Inferior parietal cortex (tissue), 1 donor: Measurements from ENCODE around the gene FARSB.

Source experiments
- DNase-seq: peaks from one replicate; pipeline ENCODE4 v3.0.0-alpha.2; 2016; ENCODE audit errors: extremely low spot score

FARSB gene

DNA sequence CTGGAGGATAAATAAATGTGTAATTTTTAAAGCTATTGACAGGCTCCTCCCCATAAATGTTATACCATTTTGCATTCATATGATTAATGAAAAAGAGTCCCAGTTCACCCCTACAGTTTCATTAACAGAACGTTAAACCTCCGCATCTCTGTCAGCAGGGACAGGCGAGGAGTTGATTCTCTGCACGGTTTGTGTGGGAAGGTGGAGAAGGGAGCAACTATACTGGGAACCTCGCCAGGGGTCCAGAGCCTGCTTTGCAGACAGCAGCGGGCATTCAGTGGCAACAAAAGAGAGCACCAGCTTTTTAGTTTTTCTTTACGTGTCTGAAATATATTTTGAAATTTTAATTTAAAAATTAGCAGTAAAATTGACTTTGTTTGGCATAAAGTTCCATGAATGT, 101.4 kb downstream of the FARSB start:
- no peak for DNase-seq

DNA sequence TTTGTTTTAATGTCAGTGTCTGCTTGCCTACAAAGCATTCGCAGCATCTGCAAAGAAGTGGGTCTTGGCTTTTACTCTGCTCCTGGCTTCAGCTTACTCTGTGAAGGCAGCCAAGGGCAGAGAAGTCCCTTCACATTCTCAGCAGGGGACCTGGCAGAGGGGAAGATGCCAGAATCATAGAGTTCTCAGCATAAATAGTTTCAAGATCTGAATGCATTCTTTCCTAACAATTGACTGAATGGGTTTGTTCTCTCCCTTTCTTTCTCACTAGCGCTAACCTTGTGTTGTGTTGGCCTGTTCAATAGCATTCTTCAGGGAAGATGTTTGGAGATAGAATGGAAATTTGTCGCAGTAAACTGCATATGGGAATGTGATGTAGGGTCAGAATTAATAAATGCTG, 106.9 kb downstream of the FARSB start:
- no peak for DNase-seq

DNA sequence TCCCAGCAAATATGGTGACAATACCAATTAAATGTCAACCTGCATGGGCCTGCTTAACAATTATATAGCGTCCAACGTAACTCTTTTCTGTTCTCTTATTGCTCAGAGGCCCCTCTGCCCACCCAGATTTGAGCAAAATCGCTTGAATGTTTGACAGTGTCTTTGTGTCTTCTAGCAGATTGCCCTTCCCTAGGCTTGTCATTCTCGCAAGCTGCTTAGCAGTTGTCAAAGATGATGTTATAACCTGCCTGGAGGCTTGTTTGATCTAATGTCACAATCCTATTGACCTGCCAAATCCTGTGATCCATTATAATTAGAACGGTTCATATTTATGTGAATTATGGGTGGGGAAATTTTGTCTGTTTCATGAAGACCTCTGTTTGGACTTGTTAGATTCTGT, 108.8 kb downstream of the FARSB start:
- no peak for DNase-seq

DNA sequence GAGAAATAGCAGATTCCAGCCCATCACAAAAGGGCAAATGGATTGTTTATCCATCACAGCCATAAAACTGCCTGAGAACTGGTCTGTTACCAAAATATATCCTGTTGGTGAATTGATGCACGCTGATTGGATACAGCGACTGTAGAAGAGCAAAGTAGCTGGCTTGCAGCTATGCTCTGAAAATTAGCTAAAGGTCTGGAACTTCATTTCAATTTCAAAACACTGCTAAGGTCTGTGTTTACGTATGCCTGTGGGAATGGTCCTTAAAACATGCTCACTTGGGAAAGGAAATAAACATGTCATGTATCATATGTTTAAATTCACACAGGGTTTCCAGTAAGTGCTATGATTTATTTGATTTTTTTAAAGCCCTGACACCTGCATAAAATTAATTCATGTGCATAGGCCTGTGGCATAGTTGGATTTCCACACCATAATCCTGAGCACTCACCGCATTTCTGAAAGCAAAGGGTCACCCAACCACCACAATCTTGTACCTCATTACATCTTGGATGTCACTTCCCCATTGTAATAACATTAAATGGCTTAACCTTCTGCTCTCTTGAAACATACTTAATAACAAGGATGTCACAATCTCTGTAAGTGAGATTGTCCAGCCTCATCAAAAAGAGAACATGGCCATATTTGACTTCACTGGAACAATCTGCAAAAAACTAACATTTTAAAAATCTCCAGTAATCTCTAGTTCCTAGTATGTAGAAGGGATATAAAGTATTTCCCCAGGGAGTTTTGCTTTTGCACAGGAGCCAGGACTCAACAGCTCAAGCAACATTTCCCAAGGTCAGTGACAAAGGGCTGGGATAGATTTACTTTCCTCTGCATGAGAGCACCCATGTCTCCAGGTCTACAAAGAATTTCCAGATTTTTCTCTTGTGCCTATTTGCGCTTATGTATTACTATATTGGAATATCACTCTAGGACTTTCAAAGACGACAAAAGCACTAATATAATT, 109.8 kb downstream of the FARSB start:
- no peak for DNase-seq

DNA sequence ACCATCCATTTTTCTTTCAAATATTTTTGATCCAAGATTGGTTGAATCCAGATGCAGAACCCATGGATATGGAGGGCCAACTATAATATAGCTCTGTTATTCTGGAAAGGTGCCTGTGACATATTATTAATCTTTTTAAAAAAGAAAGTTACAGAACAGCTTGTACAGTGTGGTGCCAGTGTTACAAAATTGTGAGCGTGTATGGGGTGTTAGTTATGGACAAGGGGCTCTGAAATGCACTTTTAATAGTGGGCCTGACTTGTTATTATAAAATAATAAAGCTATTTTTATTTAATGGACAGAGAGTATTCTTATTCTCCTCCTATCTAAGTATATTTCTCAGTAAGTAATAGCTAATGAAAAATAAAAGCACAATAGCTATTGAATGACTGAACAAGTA, 111.2 kb downstream of the FARSB start:
- DNase-seq: no peak

DNA sequence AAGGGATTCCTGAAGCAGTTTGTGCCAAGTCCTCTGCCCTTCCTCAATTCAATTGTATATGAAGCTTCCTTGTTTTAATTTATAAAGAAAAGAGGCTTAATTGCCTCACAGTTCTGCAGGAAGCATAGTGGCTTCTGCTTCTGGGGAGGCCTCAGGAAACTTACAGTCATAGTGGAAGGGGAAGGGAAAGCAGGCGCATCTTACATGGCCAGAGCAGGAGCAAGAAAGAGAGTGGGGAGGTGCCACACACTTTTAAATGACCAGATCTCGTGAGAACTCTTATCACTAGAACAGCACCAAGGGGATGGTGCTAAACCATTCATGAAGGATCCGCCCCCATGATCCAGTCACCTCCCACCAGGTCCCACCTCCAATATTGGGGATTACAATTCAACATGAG, 117.4 kb downstream of the FARSB start:
- no peak for DNase-seq

DNA sequence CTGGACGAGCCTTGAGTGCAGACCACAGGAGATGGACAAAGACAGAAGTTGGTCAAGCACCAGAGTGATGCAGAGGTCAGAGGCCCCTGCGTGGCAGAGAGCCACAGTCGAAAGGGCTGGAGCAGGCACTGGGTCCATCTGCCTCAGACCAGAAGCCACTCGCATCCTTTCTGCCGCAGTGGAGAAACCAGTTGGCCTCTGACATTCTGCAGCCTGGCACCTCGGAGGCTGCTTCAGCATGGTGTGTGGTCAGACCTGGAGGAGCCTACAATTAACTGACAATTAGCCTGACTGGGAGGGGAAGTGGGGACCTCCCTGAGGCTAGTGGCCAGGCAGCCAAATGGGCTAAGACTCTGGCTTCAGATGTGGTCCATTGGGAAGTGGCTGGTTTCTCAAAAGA, 120.4 kb downstream of the FARSB start:
- DNase-seq: no peak

DNA sequence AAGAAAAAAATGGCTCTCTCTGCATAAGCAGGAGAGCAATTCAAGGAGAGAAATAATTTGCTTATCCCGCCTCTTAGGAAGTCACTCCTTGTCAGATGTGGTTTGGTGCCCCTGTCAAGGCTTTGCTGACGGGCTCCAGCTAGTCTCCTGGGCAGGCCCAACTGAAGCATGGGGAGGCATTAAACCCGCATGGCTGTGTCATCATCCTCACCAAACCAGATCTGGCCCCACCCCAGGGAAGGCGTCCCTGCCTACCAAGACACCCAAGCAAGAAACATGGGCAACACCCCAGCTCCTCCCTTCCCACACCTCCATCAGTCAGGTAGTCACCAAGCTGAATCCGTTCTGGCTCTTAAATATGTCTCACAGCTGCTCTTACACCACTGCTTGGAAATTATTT, 123.6 kb downstream of the FARSB start:
- no peak for DNase-seq

DNA sequence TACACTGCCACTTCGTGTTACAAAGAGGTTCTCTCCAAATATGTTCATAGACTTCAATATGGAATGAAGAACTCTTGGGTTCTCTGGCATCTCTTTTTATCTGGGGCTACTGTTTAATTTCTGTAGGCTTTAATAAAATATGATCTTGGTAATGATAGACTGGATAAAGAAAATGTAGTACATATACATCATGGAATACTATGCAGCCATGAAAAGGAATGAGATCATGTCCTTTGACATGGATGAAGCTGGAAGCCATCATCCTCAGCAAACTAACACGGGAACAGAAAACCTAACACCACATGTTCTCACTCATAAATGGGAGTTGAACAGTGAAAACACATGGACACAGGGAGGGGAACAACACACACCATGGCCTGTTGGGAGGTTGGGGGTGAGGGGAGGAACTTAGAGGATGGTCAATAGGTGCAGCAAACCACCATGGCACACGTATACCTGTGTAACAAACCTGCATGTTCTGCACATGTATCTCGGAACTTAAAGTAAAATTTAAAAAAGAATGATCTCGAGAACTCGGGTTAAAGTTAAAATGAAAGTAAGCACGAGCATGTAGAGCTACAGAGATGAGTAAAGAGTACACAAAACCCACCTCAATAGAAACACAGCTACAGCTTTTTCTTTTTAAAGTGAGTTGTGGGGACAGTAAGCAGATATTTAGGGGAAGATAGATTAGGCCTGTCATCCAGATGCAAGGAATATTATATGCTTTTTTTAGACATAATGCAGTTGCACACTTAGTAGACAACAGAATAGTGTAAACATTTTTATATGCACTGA, 129.2 kb downstream of the FARSB start:
- DNase-seq: no peak

DNA sequence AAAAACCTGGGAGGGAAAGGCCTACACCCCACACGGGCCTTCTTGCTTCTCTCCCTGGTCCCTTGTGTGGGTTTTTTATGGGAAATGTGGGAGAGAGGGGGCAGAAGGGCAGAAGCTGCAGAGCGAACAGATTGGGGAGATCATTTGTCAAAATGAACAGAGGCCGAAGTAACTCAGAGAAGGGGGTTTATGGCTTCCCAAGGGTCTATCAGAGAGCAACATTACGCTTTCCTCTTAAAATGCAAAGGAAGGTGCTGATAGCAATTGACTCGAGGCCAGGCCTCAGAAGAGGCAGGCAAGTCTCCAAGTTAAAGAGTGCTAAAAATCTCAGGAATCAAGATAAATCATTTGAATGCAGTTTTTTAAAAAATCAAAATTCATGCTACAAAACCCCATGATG, 130.1 kb downstream of the FARSB start:
- DNase-seq: no peak

DNA sequence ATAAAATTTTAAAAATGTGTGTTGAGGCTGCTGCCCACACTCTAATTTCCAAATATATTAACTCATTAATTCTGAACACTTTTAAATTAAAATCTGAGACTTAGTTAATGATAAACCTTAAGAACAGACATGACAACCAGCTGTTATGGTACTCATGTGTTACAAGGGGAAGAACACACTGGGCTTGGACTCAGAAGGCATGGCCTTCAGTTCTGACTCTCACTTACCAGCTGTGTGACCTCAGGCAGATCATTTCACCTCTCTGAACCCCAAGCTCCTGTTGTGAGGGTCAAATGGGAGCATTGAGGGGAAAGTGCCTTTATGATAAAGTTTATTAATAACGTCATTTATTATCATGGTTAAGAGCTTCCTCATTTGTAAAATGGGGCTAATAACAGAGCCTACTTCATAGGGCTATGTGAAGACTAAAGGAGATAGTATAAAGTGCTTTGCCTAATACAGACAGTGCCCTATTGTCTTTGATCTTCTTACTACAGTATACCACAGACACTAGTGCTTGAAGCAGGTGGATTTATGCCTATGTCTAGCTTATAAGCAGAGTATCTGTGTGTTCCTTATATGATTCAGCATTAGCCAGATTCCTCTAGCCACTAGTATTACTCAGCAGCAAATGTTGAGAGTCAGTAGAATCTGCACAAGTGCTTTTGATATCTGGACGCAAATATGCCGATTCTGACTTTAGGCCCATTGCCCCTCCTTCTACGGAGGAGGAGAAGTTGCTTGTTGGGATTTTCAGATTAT, 131.9 kb downstream of the FARSB start:
- DNase-seq: no peak

DNA sequence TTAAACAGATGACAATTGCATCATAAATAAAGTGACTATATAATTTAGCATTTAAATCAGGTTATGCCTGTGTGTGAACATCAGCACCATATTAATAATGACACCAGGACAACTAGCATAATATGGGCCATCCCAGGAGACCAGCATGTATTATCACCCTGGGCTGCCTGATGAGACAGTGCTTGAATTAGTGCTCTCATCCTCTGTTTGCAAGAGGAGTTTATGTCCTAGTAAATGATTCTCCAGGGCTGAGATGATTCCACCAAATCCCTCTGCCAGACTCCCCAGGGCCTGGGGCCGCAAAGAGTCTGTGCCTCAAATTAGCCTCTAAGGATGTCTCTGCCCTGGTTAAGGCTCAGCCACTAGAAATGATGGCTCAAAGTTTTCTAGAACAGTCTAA, 133.8 kb downstream of the FARSB start:
- no peak for DNase-seq

DNA sequence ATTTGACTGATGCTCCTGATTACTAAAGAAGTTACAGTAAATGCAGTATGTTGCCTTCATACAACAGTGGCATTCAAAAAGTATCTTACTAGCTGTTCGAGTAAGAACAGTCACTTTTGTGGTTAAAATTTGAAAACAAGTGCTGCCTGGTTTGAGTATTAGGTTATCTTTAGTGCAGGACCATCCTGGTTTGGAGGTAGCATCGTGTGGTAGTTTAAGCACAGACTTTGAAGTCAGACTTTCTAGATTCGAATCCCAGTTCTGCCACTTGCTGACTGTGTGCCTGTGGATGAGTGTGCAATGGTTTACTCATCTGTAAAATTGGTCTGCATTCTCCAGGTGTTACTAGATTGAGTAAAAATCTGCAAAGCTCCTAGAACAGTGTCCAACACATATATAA, 134.8 kb downstream of the FARSB start:
- no peak for DNase-seq
